Breast epithelium (tissue), 4 donors: ENCODE results near the gene RCSD1. TPM values are rescaled to one million over a fixed set of nuclear protein-coding genes. Genes with fewer than 3 reads are reported as not detected.

Experiments
- DNase-seq, 2 donors: peaks; one replicate each; pipeline ENCODE4 v3.0.0-alpha.2; 2019; ENCODE audit warnings: low spot score in 2 of 2
- H3K27ac ChIP-seq, 2 donors: fragments of 200-600 bp; sonication (generic) in 1 of 2; one replicate each; pipeline ENCODE4 v1.5.1; 2016 to 2019; ENCODE audit warnings: mild to moderate bottlenecking in 1 of 2
- H3K27me3 ChIP-seq, 2 donors: fragments of 200-600 bp; sonication (generic) in 1 of 2; one replicate each; pipeline versions ENCODE4 v1.5.1 to v1.6.0; 2017 to 2019; ENCODE audit warnings: control low read depth in 1 of 2, mild to moderate bottlenecking in 1 of 2
- H3K36me3 ChIP-seq: fragments of 200-600 bp; one replicate; pipeline ENCODE4 v1.5.1; 2019
- H3K4me1 ChIP-seq, 2 donors: fragments of 200-600 bp; sonication (generic); one replicate each; pipeline ENCODE4 v1.5.1; 2016 to 2019; ENCODE audit warnings: control low read depth in 1 of 2
- H3K4me3 ChIP-seq, 3 donors: fragments of 200-600 bp; sonication (generic); 1 replicate in 2 of 3; 2 replicates in 1 of 3; pipeline ENCODE4 v1.5.1; 2016 to 2019; ENCODE audit warnings: mild to moderate bottlenecking in 3 of 3, moderate library complexity in 2 of 3
- H3K9me3 ChIP-seq, 2 donors: fragments of 200-600 bp; sonication (generic) in 1 of 2; one replicate each; pipeline ENCODE4 v1.5.1; 2016 to 2019; ENCODE audit warnings: control low read depth in 1 of 2
- POLR2A ChIP-seq: fragments of 450-650 bp; IDR thresholded peaks from one replicate; pipeline ENCODE4 v1.6.1; 2016; ENCODE audit warnings: antibody characterized with exemption, mild to moderate bottlenecking, moderate library complexity
- POLR2AphosphoS5 ChIP-seq, 3 donors: sonication (generic); formaldehyde crosslinking; IDR thresholded peaks; one replicate each; pipeline ENCODE4 v1.6.1; 2017; ENCODE audit warnings: antibody characterized with exemption in 3 of 3
- intact Hi-C: fragments of 100-400 bp; cut with DNase I; formaldehyde crosslinking; loops from one replicate; pipeline ENCODE4 v1.15.1; 2023; ENCODE audit warnings: low total_unique reads
- total RNA-seq, 3 donors: library from RNA; depleted of rRNA; stranded (reverse); fragments of >200 nt; gene quantifications; one replicate each; pipeline ENCODE4 v1.1.0, GENCODE V29; 2016
- TF ChIP-seq, protein P1 (sequence below), 3 donors: fragments of 450-650 bp; IDR thresholded peaks; one replicate each; pipeline ENCODE4 v1.5.1; 2016 to 2017; ENCODE audit warnings: antibody characterized with exemption in 3 of 3, mild to moderate bottlenecking in 3 of 3, moderate library complexity in 3 of 3

The RCSD1 gene
- total RNA-seq, 3 donors from 2014 or later = 11.5 to 29.0 (median 12.0) TPM

DNA sequence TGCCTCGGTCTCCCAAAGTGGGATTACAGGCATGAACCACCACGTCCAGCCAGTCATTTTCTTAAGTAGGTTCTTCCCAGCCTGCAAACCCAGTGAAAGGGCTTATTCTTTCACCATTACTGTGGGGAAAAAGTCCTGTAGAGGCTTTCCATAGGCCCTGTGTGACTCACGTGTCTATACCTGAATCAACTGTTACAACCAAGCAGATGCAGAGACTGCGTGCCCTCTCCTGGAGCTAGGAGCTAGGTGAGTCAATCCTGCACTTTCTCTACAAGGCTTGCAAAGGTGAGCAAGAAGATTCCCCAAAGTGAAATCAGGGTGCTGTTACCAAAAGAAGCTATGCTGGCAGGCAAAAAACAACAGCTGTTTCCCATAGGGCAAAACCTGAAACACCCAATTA is 77.9 kb downstream of the RCSD1 start:
- TF ChIP-seq POLR2AphosphoS5 (IDR thresholded peaks at IDR 0.05) (no peak), POLR2A (no peak)
- TF ChIP-seq, protein P1, sequence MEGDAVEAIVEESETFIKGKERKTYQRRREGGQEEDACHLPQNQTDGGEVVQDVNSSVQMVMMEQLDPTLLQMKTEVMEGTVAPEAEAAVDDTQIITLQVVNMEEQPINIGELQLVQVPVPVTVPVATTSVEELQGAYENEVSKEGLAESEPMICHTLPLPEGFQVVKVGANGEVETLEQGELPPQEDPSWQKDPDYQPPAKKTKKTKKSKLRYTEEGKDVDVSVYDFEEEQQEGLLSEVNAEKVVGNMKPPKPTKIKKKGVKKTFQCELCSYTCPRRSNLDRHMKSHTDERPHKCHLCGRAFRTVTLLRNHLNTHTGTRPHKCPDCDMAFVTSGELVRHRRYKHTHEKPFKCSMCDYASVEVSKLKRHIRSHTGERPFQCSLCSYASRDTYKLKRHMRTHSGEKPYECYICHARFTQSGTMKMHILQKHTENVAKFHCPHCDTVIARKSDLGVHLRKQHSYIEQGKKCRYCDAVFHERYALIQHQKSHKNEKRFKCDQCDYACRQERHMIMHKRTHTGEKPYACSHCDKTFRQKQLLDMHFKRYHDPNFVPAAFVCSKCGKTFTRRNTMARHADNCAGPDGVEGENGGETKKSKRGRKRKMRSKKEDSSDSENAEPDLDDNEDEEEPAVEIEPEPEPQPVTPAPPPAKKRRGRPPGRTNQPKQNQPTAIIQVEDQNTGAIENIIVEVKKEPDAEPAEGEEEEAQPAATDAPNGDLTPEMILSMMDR (IDR thresholded peaks at IDR 0.05) = no peak

GRCh38 chr1:167708940-167709389 is 78.9 kb downstream of the RCSD1 start:
- no peaks in the 10 kb centered on the region for H3K9me3 ChIP-seq
- H3K27me3 ChIP-seq = no peaks in the 10 kb centered on the region
- no peaks in the 10 kb centered on the region for H3K4me1 ChIP-seq
- H3K36me3 ChIP-seq = no peaks in the 10 kb centered on the region
- DNase-seq = no peak
- TF ChIP-seq, protein P1 (IDR thresholded peaks at IDR 0.05) = no peak
- no peak for TF ChIP-seq POLR2A
- TF ChIP-seq POLR2AphosphoS5 (IDR thresholded peaks at IDR 0.05) = no peak
- H3K4me3 ChIP-seq = no peak overlapping the region
- intact Hi-C loops = no loop called here
- H3K27ac ChIP-seq = no peak overlapping the region

More for the DNA sequence above, 77.9 kb downstream of the RCSD1 start:
- Histone ChIP-seq H3K4me3 (no peak overlapping the region), H3K27ac (no peak overlapping the region), H3K36me3 (no peaks in the 10 kb centered on the region), H3K9me3 (no peaks in the 10 kb centered on the region), H3K4me1 (no peaks in the 10 kb centered on the region), H3K27me3 (no peaks in the 10 kb centered on the region)
- no peak for DNase-seq
- intact Hi-C loops = no loop called here

DNA sequence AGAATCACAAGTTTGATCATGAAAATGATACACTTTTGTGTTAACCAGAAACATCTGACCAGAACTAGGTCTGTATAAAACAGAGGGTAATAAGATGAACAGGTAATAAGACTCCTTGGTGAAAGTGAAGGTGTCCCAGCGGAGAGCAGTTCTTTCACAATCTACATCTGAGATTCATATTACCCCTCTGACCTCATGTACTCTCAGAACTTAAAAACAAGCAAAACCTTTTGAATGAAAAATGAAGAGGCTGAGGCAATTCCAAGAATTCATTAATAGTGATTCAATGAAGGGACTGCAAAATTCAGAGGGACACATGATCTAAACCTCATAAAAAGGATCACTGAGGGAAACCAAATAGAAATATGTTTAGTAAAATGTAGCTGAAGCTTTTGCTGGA is 80.8 kb downstream of the RCSD1 start:
- H3K27ac ChIP-seq = no peak overlapping the region
- H3K27me3 ChIP-seq = no peaks in the 10 kb centered on the region
- H3K4me3 ChIP-seq = no peak overlapping the region
- DNase-seq = no peak
- H3K9me3 ChIP-seq = no peaks in the 10 kb centered on the region
- no peaks in the 10 kb centered on the region for H3K4me1 ChIP-seq
- intact Hi-C loops = no loop called here
- TF ChIP-seq POLR2A = no peak
- no peaks in the 10 kb centered on the region for H3K36me3 ChIP-seq

DNA sequence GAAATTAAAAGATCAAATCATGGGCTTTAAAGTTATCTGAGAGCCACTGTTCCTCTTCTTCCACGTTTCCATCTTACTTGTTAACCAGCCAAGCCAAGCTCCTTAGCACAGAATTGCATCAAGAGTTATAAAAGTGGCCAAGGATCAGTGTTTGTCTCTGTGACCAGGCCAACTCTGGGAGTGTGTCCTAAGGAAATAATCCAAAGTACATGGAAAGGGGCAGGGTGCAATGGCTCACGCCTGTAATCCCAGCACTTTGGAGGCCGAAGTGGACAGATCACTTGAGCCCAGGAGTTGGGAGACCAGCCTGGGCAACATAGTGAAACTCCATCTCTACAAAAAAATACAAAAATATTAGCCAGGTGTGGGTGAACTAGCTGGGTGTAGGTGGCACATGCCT is 81.8 kb downstream of the RCSD1 start:
- no peaks in the 10 kb centered on the region for H3K9me3 ChIP-seq
- no peak overlapping the region for H3K4me3 ChIP-seq
- no peaks in the 10 kb centered on the region for H3K36me3 ChIP-seq
- TF ChIP-seq, protein P1 (IDR thresholded peaks at IDR 0.05) = no peak
- no peaks in the 10 kb centered on the region for H3K4me1 ChIP-seq
- no peaks in the 10 kb centered on the region for H3K27me3 ChIP-seq
- intact Hi-C loops = no loop called here
- DNase-seq = no peak
- H3K27ac ChIP-seq = no peak overlapping the region

DNA sequence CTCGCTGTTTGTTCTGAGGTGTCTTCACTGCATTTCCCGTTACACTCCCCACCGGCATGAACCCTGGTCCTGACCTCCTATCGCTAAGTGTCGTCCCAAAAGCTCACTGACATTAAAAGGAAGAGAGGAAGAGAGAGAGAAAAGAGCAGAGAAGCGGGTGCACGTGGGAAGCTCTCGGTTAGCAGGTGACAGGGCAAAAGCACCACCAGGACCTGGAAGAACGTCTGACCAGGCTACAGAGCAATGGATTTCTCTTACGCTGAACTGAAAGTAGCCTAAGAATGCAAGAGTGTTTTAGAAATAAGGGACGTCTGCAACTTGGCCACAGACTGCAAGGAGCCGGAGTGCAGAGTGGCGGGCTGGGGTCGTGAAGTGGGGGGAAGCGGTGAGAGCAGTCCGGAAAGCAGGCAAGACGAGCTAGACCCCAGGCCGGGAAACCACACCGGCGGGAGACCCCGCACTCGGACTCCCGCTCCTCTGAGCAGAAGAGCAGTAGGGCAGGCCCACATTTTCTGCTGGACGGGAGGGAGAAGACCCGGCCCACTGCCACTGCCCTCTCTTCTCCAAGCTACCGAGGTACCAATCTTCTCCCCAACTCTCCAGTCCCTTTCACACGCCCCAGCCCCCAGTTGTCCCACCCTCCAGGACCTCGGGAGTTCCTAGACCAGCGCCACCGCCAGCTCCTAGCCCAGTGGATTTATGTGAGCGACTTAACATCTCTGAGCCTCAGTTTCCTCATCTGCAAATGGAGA is 83.5 kb downstream of the RCSD1 start:
- H3K36me3 ChIP-seq = no peaks in the 10 kb centered on the region
- no peaks in the 10 kb centered on the region for H3K27me3 ChIP-seq
- no peaks in the 10 kb centered on the region for H3K9me3 ChIP-seq
- peak overlapping the region; percentile 59 to 94 (median 77) for H3K4me3 ChIP-seq
- H3K4me1 ChIP-seq = no peaks in the 10 kb centered on the region
- intact Hi-C loops = loop anchor here (1.0 kb wide), 1 partner anchor 30 kb away; no protein-coding TSS in a partner anchor
- TF ChIP-seq POLR2A = no peak
- TF ChIP-seq POLR2AphosphoS5 (IDR thresholded peaks at IDR 0.05) = no peak
- TF ChIP-seq, protein P1 (IDR thresholded peaks at IDR 0.05) = no peak
- peak overlapping the region; percentile 92 to 97 for H3K27ac ChIP-seq
- no peak for DNase-seq
